BJ (cell line): ENCODE measurements around the gene FAM131A. TPM values are rescaled to one million over a fixed set of nuclear protein-coding genes. Genes with fewer than 3 reads are reported as not detected.
A peak's percentile ranks its signal among the peaks of the same experiment; 100 is the strongest.

Experiments
- CTCF ChIA-PET: fragments of 350-600 bp; formaldehyde crosslinking; extraction: SDS; loops from one replicate; lab custom pipeline; 2021; ENCODE audit warnings: antibody characterized with exemption, inconsistent platforms; lab: Yijun Ruan, JAX
- POLR2A ChIA-PET: fragments of 300-600 bp; sonication (Branson Sonifier 250); formaldehyde crosslinking; extraction: SDS; loops from one replicate; lab custom pipeline; 2021; ENCODE audit warnings: antibody characterized with exemption; lab: Charles Lee
- DNase-seq: peaks from one replicate; pipeline ENCODE4 v3.0.0-alpha.2; 2011; ENCODE audit warnings: low read depth
- H3K27me3 ChIP-seq: 2 replicates; pipeline ENCODE4 v1.6.0; 2011; ENCODE audit warnings: low read length; ENCODE audit not compliant: control insufficient read depth, insufficient read depth
- H3K36me3 ChIP-seq: 2 replicates; pipeline ENCODE4 v1.5.1; 2011; ENCODE audit warnings: low read length; ENCODE audit not compliant: control insufficient read depth, insufficient read depth
- H3K4me3 ChIP-seq: 2 replicates; pipeline ENCODE4 v1.5.1; 2011; ENCODE audit warnings: low read depth, mild to moderate bottlenecking, control low read depth, low read length
- CTCF ChIP-seq: IDR thresholded peaks from 2 replicates; pipeline ENCODE4 v1.5.1; 2011; ENCODE audit warnings: low read depth, mild to moderate bottlenecking, control low read depth, inconsistent platforms, low read length, moderate library complexity; ENCODE audit not compliant: insufficient read depth
- polyA plus RNA-seq: library from polyadenylated mRNA; depleted of rRNA; stranded (reverse); fragments of >200 nt; gene quantifications from 2 replicates; pipeline ENCODE4 v1.2.3, GENCODE V29; 2011

FAM131A gene
- polyA plus RNA-seq, 1 experiment, result 9.3 TPM

GRCh38 chr3:184359610-184360009 is 22.2 kb downstream of the FAM131A start:
- no peak for TF ChIP-seq CTCF
- H3K27me3 ChIP-seq, result no peaks in the 10 kb centered on the region
- ChIA-PET CTCF (interaction anchor here (1.0 to 2.2 kb wide), 6 partner anchors 11 to 182 kb away, joined by 3 to 8 read pairs (median 4); no protein-coding TSS in a partner anchor), POLR2A (no interaction called here)
- no peak overlapping the region for H3K4me3 ChIP-seq
- DNase-seq, result no peak
- H3K36me3 ChIP-seq, result peaks cover 3% of the 10 kb centered on the region

- ChIA-PET POLR2A (interaction anchor here (0.5 kb wide), 1 partner anchor 12 kb away, joined by 11 read pairs; no protein-coding TSS in a partner anchor), CTCF (interaction anchor here (0.6 to 2.2 kb wide), 7 partner anchors 11 to 181 kb away, joined by 3 to 8 read pairs (median 4); no protein-coding TSS in a partner anchor)
- TF ChIP-seq CTCF, result no peak
- DNase-seq, result no peak
- Histone ChIP-seq H3K36me3 (peaks cover 3% of the 10 kb centered on the region), H3K4me3 (peak overlapping the region; percentile 77), H3K27me3 (no peaks in the 10 kb centered on the region)
Observed at GRCh38 chr3:184360070-184360928, 22.9 kb downstream of the FAM131A start.

GRCh38 chr3:184360929-184361531 is 23.6 kb downstream of the FAM131A start:
- Histone ChIP-seq H3K27me3 (no peaks in the 10 kb centered on the region), H3K4me3 (peak overlapping the region; percentile 77), H3K36me3 (peaks cover 2% of the 10 kb centered on the region; the same call in 1 of the 2 replicates)
- ChIA-PET CTCF (interaction anchor here (0.6 to 2.2 kb wide), 6 partner anchors 10 to 181 kb away, joined by 3 to 8 read pairs (median 4); no protein-coding TSS in a partner anchor), POLR2A (no interaction called here)
- no peak for TF ChIP-seq CTCF
- DNase-seq, result no peak

DNA sequence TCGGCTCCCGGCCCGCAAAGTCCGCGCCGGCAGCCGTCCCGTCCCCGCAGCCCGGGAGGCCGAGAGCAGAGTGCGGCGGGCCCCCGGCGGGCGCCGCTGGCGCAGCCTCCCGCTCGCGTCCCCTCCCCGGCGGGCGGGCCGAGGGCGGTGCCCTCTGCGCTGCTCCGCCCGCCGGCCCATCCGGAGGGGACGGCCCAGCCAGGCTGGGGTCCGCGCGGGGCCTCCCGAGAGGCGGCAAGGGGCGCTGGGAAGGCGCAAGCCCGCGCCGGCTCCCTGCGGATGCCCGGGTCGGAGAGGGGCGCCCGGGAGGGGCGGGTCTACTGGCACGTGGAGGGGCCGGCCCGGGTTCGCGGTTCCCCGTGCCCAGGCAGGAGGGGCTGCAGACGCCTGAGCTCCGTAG is 24.1 kb downstream of the FAM131A start, which contains the start of the genes CLCN2 and POLR2H:
TSS of gene CLCN2 (minus strand) at position 74 of the 400 bp plus-strand sequence. CDS start 126 bp downstream, outside the sequence.
TSS of gene POLR2H (plus strand) at position 179 of the 400 bp plus-strand sequence. CDS start 1,783 bp downstream, outside the sequence.
- POLR2A ChIA-PET, result no interaction called here
- no peak for DNase-seq
- no peaks in the 10 kb centered on the region for H3K27me3 ChIP-seq
- peak within 1 kb of the TSS; percentile 77 for H3K4me3 ChIP-seq
- H3K36me3 ChIP-seq, result 0 out of 2 replicates have a peak, but pooled peaks cover 1% of the 10 kb centered on the region
- CTCF ChIA-PET, result interaction anchor here (0.6 to 2.2 kb wide), 5 partner anchors 10 to 176 kb away, joined by 3 to 8 read pairs (median 3); no protein-coding TSS in a partner anchor
- no peak for TF ChIP-seq CTCF
